Trophoblast cell (in vitro differentiated cells and primary cell): Measurements from ENCODE around the gene C9orf85.

Experiments
- DNase-seq, 2 donors: peaks; one replicate each; pipeline ENCODE4 v3.0.0-alpha.2; 2016
- H2AFZ ChIP-seq: 2 replicates; pipeline ENCODE4 v1.6.1; 2013; ENCODE audit warnings: low read length, moderate library complexity, mild to moderate bottlenecking; ENCODE audit not compliant: insufficient read depth, poor library complexity
- H2AK5ac ChIP-seq: 2 replicates; pipeline ENCODE4 v1.6.1; 2013; ENCODE audit warnings: mild to moderate bottlenecking, low read length
- H2BK120ac ChIP-seq: 2 replicates; pipeline ENCODE4 v1.6.1; 2013; ENCODE audit warnings: low read length, mild to moderate bottlenecking, moderate library complexity; ENCODE audit not compliant: insufficient read depth, poor library complexity
- H2BK12ac ChIP-seq: 2 replicates; pipeline ENCODE4 v1.6.1; 2013; ENCODE audit warnings: mild to moderate bottlenecking, low read length, moderate library complexity
- H2BK5ac ChIP-seq: 2 replicates; pipeline ENCODE4 v1.6.1; 2013; ENCODE audit warnings: low read length, low read depth, moderate library complexity, mild to moderate bottlenecking; ENCODE audit not compliant: poor library complexity
- H3K14ac ChIP-seq: 2 replicates; pipeline ENCODE4 v1.6.1; 2013; ENCODE audit warnings: mild to moderate bottlenecking, low read length
- H3K18ac ChIP-seq: 2 replicates; pipeline ENCODE4 v1.6.1; 2013; ENCODE audit warnings: mild to moderate bottlenecking, low read length
- H3K23ac ChIP-seq: 2 replicates; pipeline ENCODE4 v1.6.1; 2013; ENCODE audit warnings: low read length
- H3K27ac ChIP-seq: 2 replicates; pipeline ENCODE4 v1.5.1; 2013; ENCODE audit warnings: low read depth, mild to moderate bottlenecking, inconsistent platforms, low read length, moderate library complexity
- H3K27me3 ChIP-seq: 2 replicates; pipeline ENCODE4 v1.6.1; 2013; ENCODE audit warnings: inconsistent platforms, mild to moderate bottlenecking, low read length, moderate library complexity; ENCODE audit not compliant: insufficient read depth
- H3K36me3 ChIP-seq, 2 experiments: 1 replicate in 1 of 2; 2 replicates in 1 of 2; pipeline ENCODE4 v1.6.1; 2013; ENCODE audit warnings: low read length in 2 of 2, mild to moderate bottlenecking in 2 of 2, moderate library complexity in 1 of 2; ENCODE audit not compliant: insufficient read depth in 2 of 2, control insufficient read depth in 1 of 2
- H3K4ac ChIP-seq: 2 replicates; pipeline ENCODE4 v1.6.1; 2013; ENCODE audit warnings: low read depth, mild to moderate bottlenecking, low read length, moderate library complexity
- H3K4me1 ChIP-seq, 2 experiments: 1 replicate in 1 of 2; 2 replicates in 1 of 2; pipeline ENCODE4 v1.6.1; 2013; ENCODE audit warnings: low read length in 2 of 2, mild to moderate bottlenecking in 2 of 2, moderate library complexity in 1 of 2; ENCODE audit not compliant: insufficient read depth in 2 of 2, control insufficient read depth in 1 of 2
- H3K4me2 ChIP-seq: 2 replicates; pipeline ENCODE4 v1.6.1; 2013; ENCODE audit warnings: inconsistent platforms, mild to moderate bottlenecking, low read length, moderate library complexity
- H3K4me3 ChIP-seq: 2 replicates; pipeline ENCODE4 v1.5.1; 2013; ENCODE audit warnings: mild to moderate bottlenecking, low read depth, low read length, inconsistent platforms
- H3K79me1 ChIP-seq: one replicate; pipeline ENCODE4 v1.6.1; 2013; ENCODE audit warnings: low read length
- H3K79me2 ChIP-seq: 2 replicates; pipeline ENCODE4 v1.6.1; 2013; ENCODE audit warnings: low read length, mild to moderate bottlenecking; ENCODE audit not compliant: control insufficient read depth, insufficient read depth, poor library complexity
- H3K9ac ChIP-seq: 2 replicates; pipeline ENCODE4 v1.6.1; 2013; ENCODE audit warnings: mild to moderate bottlenecking, low read length
- H3K9me3 ChIP-seq: 2 replicates; pipeline ENCODE4 v1.6.1; 2013; ENCODE audit warnings: low read depth, mild to moderate bottlenecking, control low read depth, inconsistent platforms, low read length; ENCODE audit not compliant: insufficient read depth
- H4K12ac ChIP-seq: 2 replicates; pipeline ENCODE4 v1.6.1; 2013; ENCODE audit warnings: low read depth, mild to moderate bottlenecking, low read length, moderate library complexity
- H4K8ac ChIP-seq: 2 replicates; pipeline ENCODE4 v1.6.1; 2013; ENCODE audit warnings: low read depth, mild to moderate bottlenecking, low read length, moderate library complexity
- H4K91ac ChIP-seq: one replicate; pipeline ENCODE4 v1.6.1; 2013; ENCODE audit warnings: low read depth, mild to moderate bottlenecking, low read length, moderate library complexity
- WGBS: extraction: QIAGEN DNeasy Blood & Tissue Kit; methylation state at CpG from one replicate; pipeline ENCODE4 v1.1.7; 2013; ENCODE audit warnings: missing lambda C conversion rate; ENCODE audit not compliant: insufficient read length, insufficient coverage; ENCODE audit errors: extremely low coverage; 5-methylcytosine and 5-hydroxymethylcytosine counted together

The C9orf85 gene

GRCh38 chr9:71980266-71981190 is 69.1 kb downstream of the C9orf85 start:
- H4K8ac ChIP-seq, result no peak overlapping the region
- no peaks in the 10 kb centered on the region for H3K27me3 ChIP-seq
- H3K27ac ChIP-seq, result no peak overlapping the region
- H3K9ac ChIP-seq, result no peak overlapping the region
- no peak overlapping the region for H2BK12ac ChIP-seq
- WGBS, result no CpG with 5 or more reads among the region's 5 CpGs
- no peak overlapping the region for H3K4ac ChIP-seq
- peaks cover 3% of the 10 kb centered on the region for H3K9me3 ChIP-seq
- H3K23ac ChIP-seq, result no peak overlapping the region
- H3K79me2 ChIP-seq, result no peaks in the 10 kb centered on the region
- DNase-seq, result no peak
- H3K4me2 ChIP-seq, result no peak overlapping the region
- no peak overlapping the region for H2AFZ ChIP-seq
- no peak overlapping the region for H4K91ac ChIP-seq
- H2AK5ac ChIP-seq, result no peak overlapping the region
- peaks cover 0 to 2% of the 10 kb centered on the region in 2 experiments for H3K4me1 ChIP-seq
- no peak overlapping the region for H3K4me3 ChIP-seq
- no peak overlapping the region for H4K12ac ChIP-seq
- H3K18ac ChIP-seq, result no peak overlapping the region
- H3K36me3 ChIP-seq, result no peaks in the 10 kb centered on the region
- no peaks in the 10 kb centered on the region for H3K79me1 ChIP-seq
- no peak overlapping the region for H2BK120ac ChIP-seq
- no peak overlapping the region for H2BK5ac ChIP-seq
- H3K14ac ChIP-seq, result no peak overlapping the region

- Histone ChIP-seq H3K27ac (no peak overlapping the region), H3K9ac (no peak overlapping the region), H3K36me3 (no peaks in the 10 kb centered on the region), H3K79me1 (no peaks in the 10 kb centered on the region), H4K12ac (no peak overlapping the region), H3K9me3 (peaks cover 3% of the 10 kb centered on the region), H2AFZ (no peak overlapping the region), H3K18ac (no peak overlapping the region), H2BK12ac (no peak overlapping the region), H3K4ac (no peak overlapping the region), H3K4me3 (no peak overlapping the region), H4K8ac (no peak overlapping the region), H3K27me3 (no peaks in the 10 kb centered on the region), H2BK5ac (no peak overlapping the region), H3K4me2 (no peak overlapping the region), H3K79me2 (no peaks in the 10 kb centered on the region), H2BK120ac (no peak overlapping the region), H2AK5ac (no peak overlapping the region), H4K91ac (no peak overlapping the region), H3K23ac (no peak overlapping the region), H3K4me1 (peaks cover 0 to 2% of the 10 kb centered on the region in 2 experiments), H3K14ac (no peak overlapping the region)
- WGBS, result no CpG with 5 or more reads among the region's 2 CpGs
- DNase-seq, result no peak
Observed at GRCh38 chr9:71981944-71982343, 70.5 kb downstream of the C9orf85 start.

GRCh38 chr9:71984403-71984802 is 73.0 kb downstream of the C9orf85 start:
- peak; percentile 87 to 88 for DNase-seq

GRCh38 chr9:71984831-71985281 is 73.4 kb downstream of the C9orf85 start:
- no peak overlapping the region for H4K8ac ChIP-seq
- H3K9me3 ChIP-seq, result peaks cover 3% of the 10 kb centered on the region
- H2BK5ac ChIP-seq, result no peak overlapping the region
- H3K23ac ChIP-seq, result no peak overlapping the region
- no peak overlapping the region for H2AK5ac ChIP-seq
- no peak overlapping the region for H3K18ac ChIP-seq
- H3K79me1 ChIP-seq, result no peaks in the 10 kb centered on the region
- H3K4me2 ChIP-seq, result no peak overlapping the region
- H3K4me1 ChIP-seq, result peaks cover 0 to 2% of the 10 kb centered on the region in 2 experiments
- H2BK120ac ChIP-seq, result no peak overlapping the region
- H3K4me3 ChIP-seq, result no peak overlapping the region
- H3K4ac ChIP-seq, result no peak overlapping the region
- H3K27ac ChIP-seq, result no peak overlapping the region
- H2AFZ ChIP-seq, result no peak overlapping the region
- H3K79me2 ChIP-seq, result no peaks in the 10 kb centered on the region
- no peaks in the 10 kb centered on the region for H3K36me3 ChIP-seq
- no peak overlapping the region for H3K9ac ChIP-seq
- H4K91ac ChIP-seq, result no peak overlapping the region
- no peak overlapping the region for H2BK12ac ChIP-seq
- no peak overlapping the region for H3K14ac ChIP-seq
- no peaks in the 10 kb centered on the region for H3K27me3 ChIP-seq
- H4K12ac ChIP-seq, result no peak overlapping the region
- no peak for DNase-seq
- WGBS, result no CpG with 5 or more reads among the region's 7 CpGs

More at GRCh38 chr9:71984403-71984802, 73.0 kb downstream of the C9orf85 start:
- no peak overlapping the region for H2AFZ ChIP-seq
- H3K14ac ChIP-seq, result no peak overlapping the region
- H3K4me1 ChIP-seq, result peaks cover 0 to 2% of the 10 kb centered on the region in 2 experiments
- H3K23ac ChIP-seq, result no peak overlapping the region
- H4K12ac ChIP-seq, result no peak overlapping the region
- peaks cover 3% of the 10 kb centered on the region for H3K9me3 ChIP-seq
- H4K91ac ChIP-seq, result no peak overlapping the region
- no peak overlapping the region for H2BK120ac ChIP-seq
- H3K4ac ChIP-seq, result no peak overlapping the region
- no peaks in the 10 kb centered on the region for H3K36me3 ChIP-seq
- H3K27ac ChIP-seq, result no peak overlapping the region
- H4K8ac ChIP-seq, result no peak overlapping the region
- H3K4me3 ChIP-seq, result no peak overlapping the region
- WGBS, result no CpG with 5 or more reads among the region's 2 CpGs
- no peak overlapping the region for H3K18ac ChIP-seq
- H2BK12ac ChIP-seq, result no peak overlapping the region
- no peaks in the 10 kb centered on the region for H3K79me1 ChIP-seq
- H2AK5ac ChIP-seq, result no peak overlapping the region
- no peaks in the 10 kb centered on the region for H3K79me2 ChIP-seq
- peak overlapping the region; percentile 23 for H3K9ac ChIP-seq
- no peak overlapping the region for H2BK5ac ChIP-seq
- H3K27me3 ChIP-seq, result no peaks in the 10 kb centered on the region
- no peak overlapping the region for H3K4me2 ChIP-seq
